Stimulated activated CD8-positive, alpha-beta memory T cell treated with anti-CD3 and anti-CD28 coated beads, Interleukin-4, amount 100 ng/mL, for 1 hour (primary cell): Measurements from ENCODE around the gene PGPEP1.
"Not testable (repeated sequence)": the region's sequence is repeated elsewhere in the genome, so short reads cannot be mapped to it uniquely, and the experiment has no call there.

Experiments used
- DNase-seq, 2 donors: peaks; one replicate each; pipeline ENCODE4 v3.0.0-alpha.2; 2020; ENCODE audit warnings: low read depth in 2 of 2, low spot score in 1 of 2

The PGPEP1 gene

DNA sequence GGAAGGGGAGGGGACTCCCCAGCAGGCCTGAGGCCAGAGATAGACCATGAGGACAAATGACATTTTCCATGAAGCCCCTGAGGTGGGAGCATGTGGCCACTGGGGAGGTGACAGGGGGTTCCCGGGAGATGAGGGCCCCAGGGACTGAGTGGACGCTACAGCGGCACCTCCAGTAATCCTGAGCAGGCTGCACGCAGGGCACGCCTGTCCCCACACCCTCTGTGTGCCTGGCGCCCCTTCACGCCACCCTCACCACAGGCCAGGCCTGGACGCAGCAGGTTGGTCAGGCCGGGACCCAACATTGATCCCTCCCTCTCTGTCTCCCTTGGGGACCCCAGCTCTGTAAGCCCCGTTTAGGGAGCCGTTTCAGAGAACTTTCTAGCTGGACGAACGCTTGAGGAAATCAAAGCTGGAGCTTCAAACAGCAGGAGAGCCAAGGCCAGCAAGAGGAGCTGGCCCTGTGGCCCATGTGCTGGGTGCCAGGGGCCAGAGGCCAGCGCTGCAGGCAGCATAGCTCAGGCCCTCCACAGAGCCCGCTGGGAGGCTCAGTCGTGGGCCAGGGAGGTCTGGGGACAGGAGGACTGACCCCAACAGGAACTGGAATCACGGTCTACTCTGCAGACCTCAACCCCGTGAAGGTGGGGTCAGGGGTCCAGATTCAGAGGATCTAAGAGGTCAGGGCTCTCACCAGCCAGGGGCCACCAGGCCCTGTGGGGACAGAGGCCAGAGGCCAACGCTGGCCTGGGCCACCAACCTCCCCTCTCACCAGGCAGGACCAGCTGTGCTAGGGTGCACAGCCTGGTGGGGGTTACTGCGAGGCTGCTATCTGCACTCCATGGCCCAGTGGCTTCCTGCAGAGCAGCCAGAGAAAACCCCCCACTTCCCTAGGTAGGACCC lies 32.1 kb upstream of the PGPEP1 start:
- no peak for DNase-seq

DNA sequence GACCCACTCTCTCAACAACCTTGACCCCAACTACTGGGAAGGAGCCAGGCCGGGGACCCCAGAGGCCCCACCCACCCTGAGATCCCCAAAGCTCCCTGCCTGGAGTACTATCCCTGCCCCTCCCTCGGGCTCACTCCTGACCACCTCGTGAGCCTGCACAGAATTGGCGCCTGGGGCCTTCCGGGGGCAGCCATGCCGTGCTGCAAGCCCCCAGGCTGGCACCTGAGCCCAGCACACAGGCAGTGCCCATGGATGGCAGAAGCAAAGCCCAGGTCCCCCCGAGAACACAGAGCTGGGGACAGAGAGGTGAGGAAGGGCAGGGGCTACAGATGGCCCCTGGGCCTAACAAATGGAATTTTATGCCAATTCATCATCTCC lies 31.5 kb upstream of the PGPEP1 start:
- no peak for DNase-seq

GRCh38 chr19:18309525-18310064 lies 30.8 kb upstream of the PGPEP1 start:
- DNase-seq = no peak

DNA sequence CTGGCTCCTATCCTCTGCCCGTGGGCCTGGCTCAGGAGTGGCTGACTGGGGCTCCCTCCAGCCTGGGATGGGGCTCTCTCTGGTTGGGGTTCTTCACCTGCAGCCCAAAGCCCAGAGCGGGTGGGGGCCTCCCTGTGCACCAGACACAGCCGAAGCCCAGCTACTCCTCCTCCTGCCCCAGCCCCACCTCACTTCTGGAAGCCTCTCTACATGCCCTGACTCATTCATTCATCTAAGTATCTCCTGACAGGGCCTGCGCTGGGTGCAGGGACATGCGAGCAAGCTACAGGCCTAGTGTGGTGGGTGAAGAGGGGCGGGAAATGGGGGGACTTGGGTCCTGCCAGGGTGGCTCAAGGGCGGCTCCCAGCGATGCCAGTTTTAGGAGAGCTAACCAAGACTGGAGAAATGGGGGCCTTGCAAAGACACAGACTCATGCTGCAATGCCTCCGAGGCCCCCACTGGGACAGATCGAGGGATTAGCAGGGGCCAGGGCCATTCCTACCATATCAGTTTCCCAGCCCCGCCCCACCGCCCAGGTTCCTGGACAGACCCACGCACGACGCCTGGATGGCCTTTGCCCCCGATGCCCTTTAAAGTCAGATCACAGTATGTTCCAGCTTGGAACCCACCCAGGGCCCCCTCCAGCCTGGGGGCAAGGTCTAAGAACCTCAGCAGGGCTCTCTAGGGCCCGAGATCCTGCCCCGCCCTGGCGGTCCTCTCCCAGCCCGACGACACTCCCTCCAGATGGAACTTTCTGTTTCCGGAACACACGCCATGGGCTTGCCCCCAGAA lies 30.1 kb upstream of the PGPEP1 start:
- no peak for DNase-seq

GRCh38 chr19:18310966-18311365 lies 29.4 kb upstream of the PGPEP1 start:
- no peak for DNase-seq

- no peak for DNase-seq
Measured at GRCh38 chr19:18311502-18312091, 28.8 kb upstream of the PGPEP1 start.

- DNase-seq = no peak
Measured at GRCh38 chr19:18312092-18312534, 28.3 kb upstream of the PGPEP1 start.

GRCh38 chr19:18313398-18313797 lies 27.0 kb upstream of the PGPEP1 start:
- no peak for DNase-seq

GRCh38 chr19:18317961-18318800 lies 22.2 kb upstream of the PGPEP1 start:
- no peak for DNase-seq

GRCh38 chr19:18319591-18320135 lies 20.7 kb upstream of the PGPEP1 start:
- DNase-seq = no peak

GRCh38 chr19:18320865-18321733 lies 19.3 kb upstream of the PGPEP1 start:
- no peak for DNase-seq

- no peak for DNase-seq
Measured at GRCh38 chr19:18321734-18322102, 18.7 kb upstream of the PGPEP1 start.

DNA sequence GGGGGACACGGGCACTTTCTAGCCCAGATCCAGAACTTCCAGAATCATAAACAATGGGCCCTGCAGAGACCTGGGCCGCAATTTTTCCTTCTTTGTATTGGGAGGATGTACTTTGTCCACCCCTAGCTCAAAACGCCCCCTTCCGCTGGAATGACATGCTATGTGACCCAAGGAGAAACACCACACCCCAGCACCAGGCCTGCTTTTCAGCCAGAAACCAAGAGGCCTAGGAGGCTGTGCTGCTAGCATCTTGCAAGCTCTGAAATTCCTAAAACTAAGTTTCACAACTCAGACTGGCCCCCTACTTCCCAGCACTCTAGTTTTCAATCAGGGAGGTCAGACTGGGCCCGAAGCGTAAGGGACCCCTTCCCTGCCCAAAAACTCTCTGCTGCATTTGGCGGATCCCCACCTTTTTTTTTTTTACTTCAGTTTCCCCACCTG lies 18.1 kb upstream of the PGPEP1 start:
- DNase-seq = no peak

GRCh38 chr19:18322759-18323460 lies 17.5 kb upstream of the PGPEP1 start, which contains the start of gene LSM4:
Gene LSM4, minus strand, starts transcription at chr19:18323076. Its CDS starts 56 bp downstream, at chr19:18323020.
- DNase-seq = peak; percentile 97 to 99

DNA sequence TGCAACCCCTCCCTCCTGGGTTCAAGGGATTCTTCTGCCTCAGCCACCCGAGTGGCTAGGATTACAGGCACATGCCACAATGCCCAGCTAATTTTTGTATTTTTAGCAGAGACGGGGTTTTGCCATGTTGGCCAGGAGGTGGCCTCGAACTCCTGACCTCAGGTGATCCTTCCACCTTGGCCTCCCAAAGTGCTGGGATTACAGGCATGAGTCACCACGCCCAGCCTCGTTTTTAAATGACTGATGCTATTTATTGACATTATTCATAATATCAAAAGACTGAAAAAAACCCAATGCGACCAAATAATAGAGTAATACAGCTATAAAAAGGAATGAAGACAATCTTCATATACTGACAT lies 16.0 kb upstream of the PGPEP1 start:
- DNase-seq = not testable (repeated sequence)

DNA sequence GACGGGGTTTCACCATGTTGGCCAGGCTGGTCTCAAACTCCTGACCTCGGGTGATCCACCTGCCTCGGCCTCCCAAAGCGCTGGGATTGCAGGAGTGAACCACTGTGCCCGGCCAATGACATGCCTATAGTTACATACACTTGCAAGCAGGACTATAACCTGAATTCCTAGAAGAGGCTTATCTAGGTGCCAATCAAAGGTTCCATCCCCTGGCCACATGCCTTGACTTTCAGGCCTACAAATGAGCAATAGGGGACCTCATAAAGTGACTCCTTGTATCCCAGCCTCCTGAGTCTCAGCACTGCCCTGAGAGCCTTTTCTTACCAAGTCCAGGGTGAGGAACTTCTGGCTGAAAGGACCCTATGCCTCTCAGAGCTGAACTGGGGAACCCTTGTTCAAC lies 13.6 kb upstream of the PGPEP1 start:
- no peak for DNase-seq

GRCh38 chr19:18328340-18329034 lies 11.9 kb upstream of the PGPEP1 start:
- peak; percentile 66 to 76 for DNase-seq

DNA sequence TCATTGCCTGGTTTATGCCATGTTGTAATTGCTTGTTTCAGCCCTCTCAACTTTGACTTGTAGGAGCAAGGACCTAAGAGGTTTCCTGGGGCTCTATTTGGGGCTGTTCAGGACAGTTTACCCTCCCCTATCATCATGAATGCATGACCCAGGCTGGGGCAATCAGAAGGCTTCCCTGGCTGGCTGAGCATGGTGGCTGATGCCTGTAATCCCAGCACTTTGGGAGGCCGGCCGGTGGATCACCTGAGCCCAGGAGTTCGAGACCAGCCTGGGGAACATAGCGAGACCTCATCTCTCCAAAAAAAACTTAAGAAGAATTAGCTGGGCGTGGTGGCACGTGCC lies 11.4 kb upstream of the PGPEP1 start:
- DNase-seq = no peak
